Mesenchymal stem cell (in vitro differentiated cells and primary cell): ENCODE measurements around the gene CENPS.

ENCODE experiments used
- DNase-seq: peaks from one replicate; pipeline ENCODE4 v3.0.0-alpha.2; 2013
- H2AFZ ChIP-seq: one replicate; pipeline ENCODE4 v1.6.1; 2013; ENCODE audit warnings: low read depth, mild to moderate bottlenecking, control low read depth, inconsistent platforms, low read length, moderate library complexity
- H2AK5ac ChIP-seq: 2 replicates; pipeline ENCODE4 v1.6.1; 2013; ENCODE audit warnings: low read length, moderate library complexity, mild to moderate bottlenecking, inconsistent platforms; ENCODE audit not compliant: severe bottlenecking
- H2BK120ac ChIP-seq: one replicate; pipeline ENCODE4 v1.6.1; 2013; ENCODE audit warnings: low read depth, mild to moderate bottlenecking, inconsistent platforms, low read length, moderate library complexity
- H2BK12ac ChIP-seq, 2 experiments: one replicate each; pipeline ENCODE4 v1.6.1; 2013; ENCODE audit warnings: inconsistent platforms in 2 of 2, low read length in 2 of 2, mild to moderate bottlenecking in 2 of 2, moderate library complexity in 2 of 2, control low read depth in 1 of 2
- H2BK15ac ChIP-seq: one replicate; pipeline ENCODE4 v1.6.1; 2013; ENCODE audit warnings: mild to moderate bottlenecking, low read depth, inconsistent platforms; ENCODE audit not compliant: poor library complexity, severe bottlenecking
- H2BK5ac ChIP-seq: 2 replicates; pipeline ENCODE4 v1.6.1; 2013; ENCODE audit warnings: low read depth, mild to moderate bottlenecking, low read length, control low read depth, inconsistent platforms; ENCODE audit not compliant: poor library complexity, severe bottlenecking
- H3K14ac ChIP-seq, 2 experiments: one replicate each; pipeline ENCODE4 v1.6.1; 2013; ENCODE audit warnings: inconsistent platforms in 2 of 2, low read length in 2 of 2, control low read depth in 1 of 2, mild to moderate bottlenecking in 1 of 2, moderate library complexity in 1 of 2
- H3K18ac ChIP-seq, 2 experiments: one replicate each; pipeline ENCODE4 v1.6.1; 2013; ENCODE audit warnings: inconsistent platforms in 2 of 2, low read length in 2 of 2, control low read depth in 1 of 2, low read depth in 1 of 2, mild to moderate bottlenecking in 1 of 2
- H3K23ac ChIP-seq, 2 experiments: one replicate each; pipeline ENCODE4 v1.6.1; 2013; ENCODE audit warnings: inconsistent platforms in 2 of 2, low read length in 2 of 2, mild to moderate bottlenecking in 2 of 2, moderate library complexity in 2 of 2, control low read depth in 1 of 2
- H3K27ac ChIP-seq: 2 replicates; pipeline ENCODE4 v1.5.1; 2013; ENCODE audit warnings: mild to moderate bottlenecking, moderate library complexity, low read length, control low read depth, inconsistent platforms; ENCODE audit not compliant: poor library complexity, severe bottlenecking
- H3K27me3 ChIP-seq, 2 experiments: 2 replicates each; pipeline versions ENCODE4 v1.6.1 to v1.7.0; 2013; ENCODE audit warnings: low read length in 2 of 2, mild to moderate bottlenecking in 2 of 2, moderate library complexity in 2 of 2, control low read depth in 1 of 2, inconsistent platforms in 1 of 2; ENCODE audit not compliant: control insufficient read depth in 1 of 2, insufficient read depth in 1 of 2
- H3K36me3 ChIP-seq, 2 experiments: 2 replicates each; pipeline versions ENCODE4 v1.6.1 to v1.7.0; 2013; ENCODE audit warnings: low read length in 2 of 2, control low read depth in 1 of 2, inconsistent platforms in 1 of 2, low read depth in 1 of 2, mild to moderate bottlenecking in 1 of 2; ENCODE audit not compliant: insufficient read depth in 2 of 2, control insufficient read depth in 1 of 2
- H3K4ac ChIP-seq, 2 experiments: one replicate each; pipeline ENCODE4 v1.6.1; 2013; ENCODE audit warnings: inconsistent platforms in 2 of 2, low read length in 2 of 2, mild to moderate bottlenecking in 2 of 2, moderate library complexity in 2 of 2, control low read depth in 1 of 2, low read depth in 1 of 2
- H3K4me1 ChIP-seq: 2 replicates; pipeline ENCODE4 v1.6.1; 2013; ENCODE audit warnings: low read depth, low read length, control low read depth; ENCODE audit not compliant: control insufficient read depth, insufficient read depth
- H3K4me2 ChIP-seq: 2 replicates; pipeline ENCODE4 v1.6.1; 2013; ENCODE audit warnings: low read length, mild to moderate bottlenecking, inconsistent platforms; ENCODE audit not compliant: poor library complexity, severe bottlenecking
- H3K4me3 ChIP-seq, 2 experiments: 2 replicates each; pipeline versions ENCODE4 v1.5.1 to v1.7.0; 2013; ENCODE audit warnings: low read length in 2 of 2, mild to moderate bottlenecking in 2 of 2, control low read depth in 1 of 2, low read depth in 1 of 2; ENCODE audit not compliant: insufficient read depth in 1 of 2
- H3K79me1 ChIP-seq: replicated peaks from 2 replicates; pipeline ENCODE4 v1.6.1; 2013; ENCODE audit warnings: mild to moderate bottlenecking, control low read depth, low read length, inconsistent platforms; ENCODE audit not compliant: poor library complexity, severe bottlenecking
- H3K9ac ChIP-seq: 2 replicates; pipeline ENCODE4 v1.7.0; 2013; ENCODE audit warnings: mild to moderate bottlenecking, low read length, moderate library complexity
- H3K9me3 ChIP-seq: 2 replicates; pipeline ENCODE4 v1.7.0; 2013; ENCODE audit warnings: mild to moderate bottlenecking, low read length; ENCODE audit not compliant: control insufficient read depth
- H4K8ac ChIP-seq: one replicate; pipeline ENCODE4 v1.6.1; 2013; ENCODE audit warnings: inconsistent platforms, mild to moderate bottlenecking, low read length, moderate library complexity
- H4K91ac ChIP-seq: one replicate; pipeline ENCODE4 v1.6.1; 2013; ENCODE audit warnings: mild to moderate bottlenecking, low read length, inconsistent platforms
- WGBS: methylation state at CpG from one replicate; pipeline ENCODE4 v1.1.7; 2013; ENCODE audit warnings: mixed read lengths; 5-methylcytosine and 5-hydroxymethylcytosine counted together

The CENPS gene

DNA sequence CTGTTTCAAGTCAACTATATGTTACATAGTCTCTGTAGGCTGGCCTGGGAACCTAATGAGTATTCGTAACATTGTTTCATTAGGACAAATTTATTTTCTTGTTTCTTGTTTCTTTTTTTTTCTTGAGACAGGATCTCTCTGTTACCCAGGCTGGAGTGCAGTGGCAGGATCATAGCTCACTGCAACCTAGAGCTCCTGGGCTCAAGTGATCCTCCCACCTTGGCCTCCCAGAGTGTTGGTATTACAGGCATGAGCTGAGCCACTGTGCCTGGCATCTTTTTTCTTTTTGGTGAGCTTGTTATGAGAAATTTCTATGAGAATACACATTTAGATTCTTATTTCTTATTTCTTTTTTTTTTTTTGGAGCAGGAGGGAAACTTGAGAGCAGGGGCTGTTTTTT is 6.8 kb downstream of the CENPS start:
- Histone ChIP-seq H2AFZ (no peak overlapping the region), H2BK12ac (no peak overlapping the region), H2BK5ac (no peak overlapping the region), H3K4ac (no peak overlapping the region), H3K9ac (no peak overlapping the region), H2BK15ac (no peak overlapping the region), H3K18ac (no peak overlapping the region), H3K4me3 (no peak overlapping the region), H3K14ac (no peak overlapping the region), H3K4me2 (no peak overlapping the region), H3K4me1 (peaks cover 7% of the 10 kb centered on the region), H3K23ac (no peak overlapping the region), H4K91ac (no peak overlapping the region), H3K27ac (no peak overlapping the region), H3K36me3 (peaks cover 0 to 16% of the 10 kb centered on the region in 2 experiments), H4K8ac (no peak overlapping the region), H2AK5ac (no peak overlapping the region), H3K27me3 (no peaks in the 10 kb centered on the region), H3K79me1 (peaks cover 22% of the 10 kb centered on the region), H3K9me3 (no peaks in the 10 kb centered on the region), H2BK120ac (no peak overlapping the region)
- WGBS, result 100% methylated on average over 1 of the region's 1 CpG
- no peak for DNase-seq

DNA sequence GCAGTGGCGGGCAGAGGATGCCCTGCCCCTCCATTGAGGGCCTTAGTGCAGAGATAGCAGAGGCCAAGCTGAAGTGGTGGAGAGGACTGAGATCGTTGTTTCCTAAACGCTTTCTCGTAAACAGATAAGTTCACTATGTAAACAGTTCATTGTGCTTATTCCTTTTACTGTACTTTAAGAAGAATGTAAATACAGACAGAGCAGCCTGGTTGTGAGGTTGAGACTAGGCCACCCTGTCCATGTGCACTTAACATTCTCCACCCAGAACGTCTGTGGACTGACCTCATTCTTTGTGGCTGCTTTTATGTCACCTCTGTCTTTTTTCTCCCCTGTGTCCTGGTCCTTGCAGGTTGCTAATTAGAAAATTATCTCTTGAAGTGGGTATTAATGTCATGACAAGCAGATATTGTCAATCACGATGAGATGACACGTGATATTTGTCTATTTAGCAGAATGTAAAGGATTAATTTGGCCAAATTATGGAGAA is 8.5 kb downstream of the CENPS start:
- H3K9me3 ChIP-seq, result no peaks in the 10 kb centered on the region
- DNase-seq, result peak; percentile 78
- no peak overlapping the region for H2BK120ac ChIP-seq
- H3K14ac ChIP-seq, result no peak overlapping the region
- no peak overlapping the region for H3K4ac ChIP-seq
- no peak overlapping the region for H4K8ac ChIP-seq
- no peak overlapping the region for H4K91ac ChIP-seq
- no peak overlapping the region for H3K9ac ChIP-seq
- no peak overlapping the region for H3K27ac ChIP-seq
- peaks cover 0 to 22% of the 10 kb centered on the region in 2 experiments for H3K36me3 ChIP-seq
- H3K79me1 ChIP-seq, result peaks cover 12% of the 10 kb centered on the region
- no peak overlapping the region for H2AFZ ChIP-seq
- no peak overlapping the region for H3K4me2 ChIP-seq
- H2BK5ac ChIP-seq, result no peak overlapping the region
- no peak overlapping the region for H2BK15ac ChIP-seq
- no peak overlapping the region for H3K18ac ChIP-seq
- H3K4me1 ChIP-seq, result no peaks in the 10 kb centered on the region
- 61% methylated on average over 4 of the region's 7 CpGs for WGBS
- no peak overlapping the region for H2BK12ac ChIP-seq
- H3K23ac ChIP-seq, result no peak overlapping the region
- no peak overlapping the region for H3K4me3 ChIP-seq
- H2AK5ac ChIP-seq, result no peak overlapping the region
- no peaks in the 10 kb centered on the region for H3K27me3 ChIP-seq

DNA sequence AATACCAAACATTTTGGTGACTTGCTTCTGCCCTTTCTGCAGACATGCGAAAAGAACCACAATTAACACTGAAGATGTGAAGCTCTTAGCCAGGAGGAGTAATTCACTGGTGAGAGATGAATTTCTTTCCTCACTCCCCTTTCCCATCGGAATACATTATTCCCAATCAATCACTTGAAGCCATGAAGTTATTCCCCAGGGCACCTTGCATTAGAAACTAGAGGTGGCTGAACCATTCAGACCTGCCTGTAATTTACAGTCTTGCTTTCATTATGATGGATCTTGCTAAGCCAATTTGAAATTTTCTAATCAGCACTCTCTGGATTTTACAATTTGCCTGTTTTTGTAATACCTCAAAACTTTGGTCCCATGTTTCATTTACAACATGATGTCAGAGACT is 10.1 kb downstream of the CENPS start:
- no peak overlapping the region for H4K8ac ChIP-seq
- no peak overlapping the region for H3K9ac ChIP-seq
- DNase-seq, result no peak
- no peak overlapping the region for H3K14ac ChIP-seq
- no peak overlapping the region for H3K4me2 ChIP-seq
- H3K4me1 ChIP-seq, result no peaks in the 10 kb centered on the region
- no peaks in the 10 kb centered on the region for H3K27me3 ChIP-seq
- no peak overlapping the region for H3K18ac ChIP-seq
- no peak overlapping the region for H4K91ac ChIP-seq
- H2BK15ac ChIP-seq, result no peak overlapping the region
- WGBS, result 97% methylated on average over 2 of the region's 2 CpGs
- H3K9me3 ChIP-seq, result no peaks in the 10 kb centered on the region
- no peak overlapping the region for H3K4ac ChIP-seq
- no peak overlapping the region for H2AK5ac ChIP-seq
- H2AFZ ChIP-seq, result no peak overlapping the region
- no peak overlapping the region for H3K27ac ChIP-seq
- no peak overlapping the region for H3K23ac ChIP-seq
- H3K79me1 ChIP-seq, result peaks cover 6% of the 10 kb centered on the region
- H3K4me3 ChIP-seq, result no peak overlapping the region
- no peak overlapping the region for H2BK120ac ChIP-seq
- no peak overlapping the region for H2BK12ac ChIP-seq
- H2BK5ac ChIP-seq, result no peak overlapping the region
- peaks cover 0 to 27% of the 10 kb centered on the region in 2 experiments for H3K36me3 ChIP-seq

DNA sequence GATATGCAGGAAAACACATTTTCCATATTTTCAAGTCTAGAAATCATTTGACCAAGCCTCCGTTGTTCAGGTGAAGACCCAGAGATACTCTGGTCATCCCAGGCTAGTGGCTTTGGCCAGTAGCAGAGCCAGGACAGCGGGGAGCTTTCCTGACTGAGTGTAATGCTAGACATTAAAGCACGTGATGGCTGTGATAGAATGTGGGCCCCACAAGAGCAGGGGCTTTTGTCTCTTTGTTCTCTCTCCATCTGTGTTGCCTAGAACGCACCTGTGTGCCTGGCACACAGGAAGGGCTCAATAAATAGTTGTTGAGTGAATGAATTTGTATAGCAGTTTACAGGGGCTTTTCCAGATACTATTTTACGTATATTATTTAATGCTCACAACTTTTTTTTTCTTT is 10.6 kb downstream of the CENPS start:
- Histone ChIP-seq H2BK12ac (no peak overlapping the region), H3K23ac (no peak overlapping the region), H2BK15ac (no peak overlapping the region), H3K4me2 (no peak overlapping the region), H3K27me3 (no peaks in the 10 kb centered on the region), H4K91ac (no peak overlapping the region), H3K27ac (no peak overlapping the region), H3K9me3 (no peaks in the 10 kb centered on the region), H2AK5ac (no peak overlapping the region), H2BK5ac (no peak overlapping the region), H3K79me1 (peaks cover 6% of the 10 kb centered on the region), H3K4ac (no peak overlapping the region), H3K36me3 (peaks cover 0 to 26% of the 10 kb centered on the region in 2 experiments), H2AFZ (no peak overlapping the region), H3K18ac (no peak overlapping the region), H4K8ac (no peak overlapping the region), H3K4me1 (no peaks in the 10 kb centered on the region), H3K4me3 (no peak overlapping the region), H3K14ac (no peak overlapping the region), H3K9ac (no peak overlapping the region), H2BK120ac (no peak overlapping the region)
- DNase-seq, result no peak
- WGBS, result 93% methylated on average over 4 of the region's 5 CpGs
